ENCODE measurements around the gene CEP164.

Gene CEP164

GRCh38 chr11:117462864-117463247 lies 135.2 kb downstream of the CEP164 start:
- no peak for DNase-seq (ENCODE audit: low read depth)

All from stimulated activated CD8-positive, alpha-beta memory T cell treated with anti-CD3 and anti-CD28 coated beads, Interleukin-4, amount 100 ng/mL, for 24 hours (primary cell).